Renal pelvis (tissue), 12 donors: ENCODE measurements around the gene COPS8. TPM values are rescaled to one million over a fixed set of nuclear protein-coding genes. Genes with fewer than 3 reads are reported as not detected.

ENCODE experiments used
- DNase-seq: peaks from one replicate; pipeline ENCODE4 v3.0.0-alpha.2; 2013
- long read RNA-seq, 16 experiments: transcript quantifications; one replicate each; lab custom pipeline, GENCODE V29; 2026
- polyA plus RNA-seq, 3 donors: library from polyadenylated mRNA; unstranded; fragments of 120-200 nt; gene quantifications; one replicate each; pipeline ENCODE4 v1.2.1, GENCODE V29; 2013; ENCODE audit not compliant: insufficient read length in 3 of 3

COPS8 gene
- polyA plus RNA-seq = 10 to 100 TPM; 74.4 to 80.4 (median 79.6) TPM
- long read RNA-seq, donor 1, full-length matches to known transcripts = 53 of 84 reads
- long read RNA-seq, donor 1, partial matches to known transcripts = 31 of 84 reads
- long read RNA-seq, donor 1, other reads (novel, unspliced or antisense) = 0 of 84 reads
- long read RNA-seq, donor 2, full-length matches to known transcripts = 60 of 60 reads
- long read RNA-seq, donor 2, partial matches to known transcripts = 0 of 60 reads
- long read RNA-seq, donor 2, other reads (novel, unspliced or antisense) = 0 of 60 reads
- long read RNA-seq, donor 3, full-length matches to known transcripts = 53 of 88 reads
- long read RNA-seq, donor 3, partial matches to known transcripts = 35 of 88 reads
- long read RNA-seq, donor 3, other reads (novel, unspliced or antisense) = 0 of 88 reads
- long read RNA-seq, donor 4, full-length matches to known transcripts = 62 of 62 reads
- long read RNA-seq, donor 4, partial matches to known transcripts = 0 of 62 reads
- long read RNA-seq, donor 4, other reads (novel, unspliced or antisense) = 0 of 62 reads
- long read RNA-seq, donor 5, full-length matches to known transcripts = 40 of 40 reads
- long read RNA-seq, donor 5, partial matches to known transcripts = 0 of 40 reads
- long read RNA-seq, donor 5, other reads (novel, unspliced or antisense) = 0 of 40 reads
- long read RNA-seq, donor 6, full-length matches to known transcripts = 50 of 50 reads
- long read RNA-seq, donor 6, partial matches to known transcripts = 0 of 50 reads
- long read RNA-seq, donor 6, other reads (novel, unspliced or antisense) = 0 of 50 reads
- long read RNA-seq, donor 7, full-length matches to known transcripts = 54 of 54 reads
- long read RNA-seq, donor 7, partial matches to known transcripts = 0 of 54 reads
- long read RNA-seq, donor 7, other reads (novel, unspliced or antisense) = 0 of 54 reads
- long read RNA-seq, donor 8, full-length matches to known transcripts = 32 of 32 reads
- long read RNA-seq, donor 8, partial matches to known transcripts = 0 of 32 reads
- long read RNA-seq, donor 8, other reads (novel, unspliced or antisense) = 0 of 32 reads
- long read RNA-seq, donor 9, full-length matches to known transcripts = 74 of 74 reads
- long read RNA-seq, donor 9, partial matches to known transcripts = 0 of 74 reads
- long read RNA-seq, donor 9, other reads (novel, unspliced or antisense) = 0 of 74 reads
- long read RNA-seq, donor 10, full-length matches to known transcripts = 30 of 30 reads
- long read RNA-seq, donor 10, partial matches to known transcripts = 0 of 30 reads
- long read RNA-seq, donor 10, other reads (novel, unspliced or antisense) = 0 of 30 reads
- long read RNA-seq, donor 11, full-length matches to known transcripts = 33 of 33 reads
- long read RNA-seq, donor 11, partial matches to known transcripts = 0 of 33 reads
- long read RNA-seq, donor 11, other reads (novel, unspliced or antisense) = 0 of 33 reads
- long read RNA-seq, donor 12, full-length matches to known transcripts = 56 of 64 reads
- long read RNA-seq, donor 12, partial matches to known transcripts = 8 of 64 reads
- long read RNA-seq, donor 12, other reads (novel, unspliced or antisense) = 0 of 64 reads
- long read RNA-seq, donor 13, full-length matches to known transcripts = 25 of 25 reads
- long read RNA-seq, donor 13, partial matches to known transcripts = 0 of 25 reads
- long read RNA-seq, donor 13, other reads (novel, unspliced or antisense) = 0 of 25 reads
- long read RNA-seq, donor 14 = 0 reads
- long read RNA-seq, donor 15, full-length matches to known transcripts = 77 of 77 reads
- long read RNA-seq, donor 15, partial matches to known transcripts = 0 of 77 reads
- long read RNA-seq, donor 15, other reads (novel, unspliced or antisense) = 0 of 77 reads
- long read RNA-seq, donor 16, full-length matches to known transcripts = 64 of 64 reads
- long read RNA-seq, donor 16, partial matches to known transcripts = 0 of 64 reads
- long read RNA-seq, donor 16, other reads (novel, unspliced or antisense) = 0 of 64 reads

- DNase-seq = peak; percentile 96
Measured at GRCh38 chr2:237085248-237086221, at the start of gene COPS8. COPS8 (plus strand) TSS chr2:237085889; CDS start chr2:237085965, 76 bp downstream.

DNA sequence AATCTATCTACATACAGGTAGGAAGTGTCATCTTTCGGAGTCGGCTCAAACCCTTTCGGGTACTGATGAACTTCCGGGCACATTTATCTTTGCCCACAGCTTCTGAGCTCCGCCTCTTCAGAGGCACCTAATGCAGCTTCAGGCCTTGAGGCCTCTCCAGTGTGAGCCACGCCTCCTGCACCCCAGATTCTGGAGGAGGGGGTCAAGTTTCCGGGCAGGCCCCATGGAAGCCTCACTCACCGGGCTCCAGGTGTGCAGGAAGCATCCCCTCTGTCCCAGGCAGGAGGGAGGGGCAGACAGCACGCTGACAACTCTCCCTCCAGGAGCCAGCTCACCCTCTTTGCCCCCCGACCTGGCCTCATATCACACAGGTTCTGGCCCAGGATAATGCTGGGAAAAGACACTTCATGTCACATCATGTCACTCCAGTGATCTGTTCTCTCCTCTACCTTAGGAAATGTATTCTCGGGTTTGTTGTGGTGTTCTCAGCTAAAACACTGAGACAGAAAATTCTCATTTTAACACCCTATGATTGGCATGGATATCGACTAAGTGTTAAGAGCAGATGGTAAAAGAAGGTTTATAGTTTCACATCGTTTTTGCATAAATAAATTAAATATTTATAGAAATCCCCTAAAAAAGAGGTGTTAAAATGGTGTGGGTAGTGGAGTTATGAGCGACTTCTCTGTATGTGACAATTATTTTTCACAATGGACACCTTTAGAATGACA is 46.2 kb upstream of the COPS8 start:
- no peak for DNase-seq

DNA sequence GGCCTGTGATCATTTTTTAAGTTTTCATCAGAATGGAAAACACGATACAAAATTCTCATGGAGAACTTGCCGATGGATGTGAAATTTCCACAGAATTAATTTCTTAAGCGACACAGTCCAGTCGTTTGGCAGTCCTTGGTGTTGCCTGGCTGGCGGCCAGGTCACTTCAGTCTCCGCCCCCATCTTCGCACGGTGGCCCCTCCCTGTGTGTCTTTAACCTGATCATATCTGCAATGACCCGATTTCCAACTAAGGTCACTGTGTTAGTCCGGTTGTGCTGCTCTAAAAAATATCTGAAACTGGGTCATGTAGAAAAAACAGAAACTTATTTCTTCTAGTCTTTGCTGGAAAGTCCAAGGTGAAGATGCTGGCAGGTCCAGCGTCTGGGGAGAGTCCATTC is 44.5 kb upstream of the COPS8 start:
- DNase-seq = no peak

DNA sequence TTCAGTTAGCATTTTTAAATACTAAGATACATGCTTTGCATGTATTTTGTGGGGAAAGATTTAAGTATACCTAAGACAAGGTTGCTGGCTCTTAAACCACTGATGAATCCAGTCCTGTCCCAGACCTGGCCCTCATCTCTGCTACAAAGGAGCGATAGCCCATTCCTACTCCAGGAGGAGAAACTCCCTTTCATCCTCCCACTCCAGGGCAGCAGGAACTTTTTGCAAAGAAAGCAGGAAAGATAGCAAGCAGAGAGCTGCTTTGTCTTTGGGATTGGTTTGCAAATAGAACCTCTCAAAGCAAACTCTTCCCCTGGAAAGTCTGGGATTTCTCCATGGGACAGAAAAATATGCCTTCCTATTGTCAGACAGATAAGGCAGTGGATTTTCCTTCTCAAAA is 43.6 kb upstream of the COPS8 start:
- DNase-seq = no peak

DNA sequence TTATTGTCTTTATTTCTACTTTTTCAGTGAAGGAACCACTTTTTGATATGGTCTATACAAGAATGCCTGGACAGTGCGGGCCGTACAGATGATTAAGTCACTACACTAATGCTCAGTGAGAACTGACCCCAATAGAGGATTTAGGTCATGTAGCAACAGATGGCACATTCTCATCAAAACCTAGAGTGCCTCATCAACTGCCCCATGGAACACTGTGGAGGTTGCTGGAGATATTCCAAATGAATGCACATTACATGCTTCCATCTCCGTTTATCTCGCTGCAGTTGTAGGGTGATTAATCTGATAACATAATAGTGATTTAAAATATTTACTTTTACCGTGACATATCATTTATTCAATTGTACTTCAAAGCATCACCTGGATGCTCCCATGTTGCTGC is 41.8 kb upstream of the COPS8 start:
- no peak for DNase-seq

DNA sequence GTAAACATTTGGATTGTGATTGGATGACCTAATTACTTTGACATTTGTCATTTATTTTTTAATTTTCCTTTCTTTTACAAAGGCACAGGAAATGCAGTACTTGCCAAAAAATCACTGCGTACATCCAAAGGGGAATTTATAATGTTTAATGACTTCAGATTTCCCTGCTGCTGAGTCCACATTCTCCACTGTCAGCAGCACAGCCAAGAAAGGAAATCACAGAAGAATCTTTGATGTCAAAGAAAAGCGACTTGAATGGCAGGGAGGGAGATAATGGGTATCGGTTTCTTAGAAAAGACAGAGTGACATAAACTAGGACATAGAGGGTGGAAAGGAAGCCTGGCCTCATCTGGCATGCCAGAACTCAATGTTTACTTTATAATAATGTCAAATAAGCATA is 41.4 kb upstream of the COPS8 start:
- DNase-seq = no peak

- DNase-seq = no peak
Measured at GRCh38 chr2:237045449-237045848, 40.2 kb upstream of the COPS8 start.

DNA sequence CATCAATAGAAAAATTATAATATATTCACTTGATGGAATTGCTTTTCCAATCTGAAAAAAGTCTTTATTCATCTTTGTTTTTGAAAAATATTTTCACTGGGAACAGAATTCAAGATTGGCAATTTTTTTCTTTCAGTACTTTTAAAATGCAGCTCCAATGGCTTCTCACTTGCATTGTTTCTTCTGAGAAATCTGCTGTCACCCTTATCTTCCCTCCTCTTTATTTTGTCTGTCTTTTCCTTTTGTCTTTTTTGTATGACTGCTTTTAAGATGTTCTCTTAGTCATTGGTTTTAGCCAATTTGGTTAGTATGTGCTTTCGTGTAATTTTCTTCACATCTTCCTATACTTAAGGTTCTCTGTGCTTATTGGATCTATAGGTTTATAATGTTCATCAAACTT is 37.1 kb upstream of the COPS8 start:
- no peak for DNase-seq

GRCh38 chr2:237051861-237052260 is 33.8 kb upstream of the COPS8 start:
- DNase-seq = no peak

DNA sequence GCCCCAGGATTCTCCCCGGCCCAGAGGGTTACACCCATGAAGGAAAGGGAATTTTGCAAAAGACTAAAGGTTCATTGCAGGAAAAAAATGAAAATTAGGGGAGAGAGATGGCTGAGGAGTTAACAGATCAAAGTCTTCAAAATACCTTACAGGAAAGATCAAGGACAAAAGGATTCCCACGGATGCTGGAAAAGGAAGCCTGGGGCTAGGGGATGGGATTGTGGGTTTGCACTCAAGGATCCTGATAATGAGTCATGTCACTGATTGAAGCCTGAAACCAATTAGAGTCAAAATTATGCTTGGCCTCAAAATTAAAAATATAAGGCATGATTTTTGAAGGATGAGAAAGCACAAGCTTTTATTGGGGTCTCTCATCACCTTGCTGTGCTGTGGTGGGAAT is 32.6 kb upstream of the COPS8 start:
- DNase-seq = no peak

- DNase-seq = no peak
Measured at GRCh38 chr2:237055386-237056100, 30.1 kb upstream of the COPS8 start.

GRCh38 chr2:237056287-237056875 is 29.3 kb upstream of the COPS8 start:
- DNase-seq = no peak

DNA sequence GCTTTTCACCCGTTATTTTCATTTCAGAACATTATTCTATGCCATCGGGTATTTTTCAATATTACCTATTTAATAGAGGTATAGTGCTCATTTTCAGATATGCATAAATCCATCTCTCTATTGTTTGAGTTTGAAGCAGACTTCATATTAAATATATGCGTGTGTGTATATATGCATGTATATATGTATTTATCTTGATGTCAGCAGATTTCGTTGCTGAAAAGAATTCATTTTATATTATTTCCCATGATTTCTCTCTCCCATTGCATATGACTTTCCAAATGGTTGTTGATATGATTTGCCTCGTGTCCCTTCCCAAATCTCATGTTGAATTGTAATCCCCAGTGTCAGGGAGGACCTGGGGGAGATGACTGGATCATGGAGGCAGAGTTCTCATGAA is 28.6 kb upstream of the COPS8 start:
- DNase-seq = no peak

- no peak for DNase-seq
Measured at GRCh38 chr2:237057893-237058300, 27.8 kb upstream of the COPS8 start.

- DNase-seq = no peak
Measured at GRCh38 chr2:237058423-237058822, 27.3 kb upstream of the COPS8 start.

- no peak for DNase-seq
Measured at GRCh38 chr2:237059155-237059875, 26.4 kb upstream of the COPS8 start.
